HL-60/S4 (cell line): ENCODE measurements around the gene GOPC.

Experiments
- in situ Hi-C: fragments of 300-500 bp; cut with MboI; formaldehyde crosslinking; loops from 2 replicates; pipeline ENCODE4 v1.14.3; 2022; ENCODE audit warnings: low sequenced_read_pairs

The GOPC gene

GRCh38 chr6:117550618-117551242 lies 51.6 kb downstream of the GOPC start:
- in situ Hi-C loops = loop anchor here (10.0 kb wide), 1 partner anchor 106 kb away; no protein-coding TSS in a partner anchor

- in situ Hi-C loops = loop anchor here (10.0 kb wide), 1 partner anchor 105 kb away; no protein-coding TSS in a partner anchor
Measured at GRCh38 chr6:117550078-117550600, 52.2 kb downstream of the GOPC start.

GRCh38 chr6:117549611-117550010 lies 52.7 kb downstream of the GOPC start:
- in situ Hi-C loops = loop anchor here (10.0 kb wide), 1 partner anchor 105 kb away; no protein-coding TSS in a partner anchor

GRCh38 chr6:117548797-117549301 lies 53.5 kb downstream of the GOPC start:
- in situ Hi-C loops = no loop called here

DNA sequence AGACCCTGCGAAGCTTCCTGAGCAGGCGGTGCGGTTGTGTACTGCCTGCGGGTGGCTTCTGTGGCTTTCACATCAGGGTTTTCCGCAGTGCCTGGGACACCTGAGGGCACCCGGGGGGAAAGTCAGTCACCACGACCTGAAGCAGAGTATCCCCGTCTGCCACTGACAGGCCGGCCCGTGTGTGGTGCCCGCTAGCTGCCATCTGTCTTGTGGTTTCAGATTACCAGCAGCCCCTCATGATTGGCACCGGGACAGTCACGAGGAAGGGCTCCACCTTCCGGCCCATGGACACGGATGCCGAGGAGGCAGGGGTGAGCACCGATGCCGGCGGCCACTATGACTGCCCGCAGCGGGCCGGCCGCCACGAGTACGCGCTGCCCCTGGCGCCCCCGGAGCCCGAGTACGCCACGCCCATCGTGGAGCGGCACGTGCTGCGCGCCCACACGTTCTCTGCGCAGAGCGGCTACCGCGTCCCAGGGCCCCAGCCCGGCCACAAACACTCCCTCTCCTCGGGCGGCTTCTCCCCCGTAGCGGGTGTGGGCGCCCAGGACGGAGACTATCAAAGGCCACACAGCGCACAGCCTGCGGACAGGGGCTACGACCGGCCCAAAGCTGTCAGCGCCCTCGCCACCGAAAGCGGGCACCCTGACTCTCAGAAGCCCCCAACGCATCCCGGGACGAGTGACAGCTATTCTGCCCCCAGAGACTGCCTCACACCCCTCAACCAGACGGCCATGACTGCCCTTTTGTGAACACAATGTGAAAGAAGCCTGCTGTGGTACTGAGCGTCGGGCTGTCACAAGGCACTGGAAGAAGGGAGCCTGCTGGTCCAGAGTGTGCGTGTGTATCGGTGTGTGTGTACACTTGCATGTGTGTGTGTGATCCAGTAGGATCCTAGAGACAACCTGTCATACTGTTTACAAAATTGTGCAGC lies 54.4 kb downstream of the GOPC start:
- in situ Hi-C loops = no loop called here

- in situ Hi-C loops = no loop called here
Measured at GRCh38 chr6:117546674-117547073, 55.6 kb downstream of the GOPC start.

- in situ Hi-C loops = no loop called here
Measured at GRCh38 chr6:117545161-117545595, 57.1 kb downstream of the GOPC start.

DNA sequence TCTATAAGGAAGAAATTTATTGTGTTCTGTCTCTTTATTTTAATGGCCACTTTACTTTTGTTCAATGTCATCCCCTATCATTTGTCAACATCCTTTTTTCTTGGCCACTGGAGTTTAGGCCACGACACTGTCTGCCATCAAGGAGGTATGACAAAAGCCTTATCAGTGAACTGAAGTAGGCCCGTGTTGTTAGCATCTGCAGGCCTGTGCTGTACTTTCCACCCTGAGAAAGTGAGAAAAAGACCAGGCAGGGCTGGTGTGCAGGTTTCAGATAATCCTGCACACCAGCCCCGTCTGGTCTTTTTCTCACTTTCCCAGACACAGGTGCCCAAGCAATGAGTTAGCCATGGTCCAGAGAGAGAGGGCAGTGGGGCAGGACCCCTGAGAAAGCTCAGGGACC lies 57.6 kb downstream of the GOPC start:
- in situ Hi-C loops = no loop called here

DNA sequence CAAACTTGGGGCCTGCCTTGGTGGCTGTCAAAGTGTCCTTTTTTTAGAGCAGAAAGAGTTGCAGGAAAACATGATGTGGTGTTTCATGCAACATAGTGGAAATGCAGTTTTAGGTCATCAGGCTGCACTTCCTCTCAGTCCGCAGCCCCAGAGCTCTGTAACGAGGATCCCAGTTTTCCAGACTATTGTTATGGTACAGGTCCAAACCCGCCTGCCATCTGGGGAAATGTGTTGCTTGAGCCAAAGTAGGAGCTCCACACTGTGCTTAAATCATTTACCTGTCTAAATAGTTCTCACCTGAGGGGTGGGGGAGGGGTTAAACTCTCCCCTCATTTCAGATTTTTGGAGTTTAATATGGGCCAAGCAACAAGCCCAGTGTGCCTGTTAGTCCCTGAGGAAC lies 59.8 kb downstream of the GOPC start:
- in situ Hi-C loops = no loop called here

DNA sequence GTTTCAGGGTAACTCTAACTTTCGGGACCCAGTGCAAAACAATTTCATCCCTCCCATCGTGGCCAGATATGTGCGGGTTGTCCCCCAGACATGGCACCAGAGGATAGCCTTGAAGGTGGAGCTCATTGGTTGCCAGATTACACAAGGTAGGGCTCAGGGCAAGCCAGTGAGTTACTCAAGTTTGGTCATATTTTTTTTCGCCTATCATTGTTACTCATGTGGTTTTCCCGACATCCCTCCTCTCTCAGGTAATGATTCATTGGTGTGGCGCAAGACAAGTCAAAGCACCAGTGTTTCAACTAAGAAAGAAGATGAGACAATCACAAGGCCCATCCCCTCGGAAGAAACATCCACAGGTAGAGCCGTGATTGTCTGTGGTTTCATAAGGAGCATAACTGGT lies 61.6 kb downstream of the GOPC start:
- in situ Hi-C loops = no loop called here

DNA sequence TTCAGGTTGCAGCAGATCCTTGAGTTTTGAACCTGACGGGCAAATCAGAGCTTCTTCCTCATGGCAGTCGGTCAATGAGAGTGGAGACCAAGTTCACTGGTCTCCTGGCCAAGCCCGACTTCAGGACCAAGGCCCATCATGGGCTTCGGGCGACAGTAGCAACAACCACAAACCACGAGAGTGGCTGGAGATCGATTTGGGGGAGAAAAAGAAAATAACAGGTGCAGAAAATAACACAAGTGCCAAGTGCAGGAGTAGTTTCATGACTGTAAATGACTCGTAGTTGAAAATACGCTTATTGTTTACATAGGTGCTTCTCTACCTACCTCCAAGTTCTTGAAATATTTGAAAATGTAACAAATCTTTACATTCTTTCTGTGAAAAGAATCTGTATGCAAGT lies 63.7 kb downstream of the GOPC start:
- in situ Hi-C loops = no loop called here

- in situ Hi-C loops = no loop called here
Measured at GRCh38 chr6:117536317-117536716, 66.0 kb downstream of the GOPC start.

GRCh38 chr6:117534974-117535373 lies 67.3 kb downstream of the GOPC start:
- in situ Hi-C loops = no loop called here

DNA sequence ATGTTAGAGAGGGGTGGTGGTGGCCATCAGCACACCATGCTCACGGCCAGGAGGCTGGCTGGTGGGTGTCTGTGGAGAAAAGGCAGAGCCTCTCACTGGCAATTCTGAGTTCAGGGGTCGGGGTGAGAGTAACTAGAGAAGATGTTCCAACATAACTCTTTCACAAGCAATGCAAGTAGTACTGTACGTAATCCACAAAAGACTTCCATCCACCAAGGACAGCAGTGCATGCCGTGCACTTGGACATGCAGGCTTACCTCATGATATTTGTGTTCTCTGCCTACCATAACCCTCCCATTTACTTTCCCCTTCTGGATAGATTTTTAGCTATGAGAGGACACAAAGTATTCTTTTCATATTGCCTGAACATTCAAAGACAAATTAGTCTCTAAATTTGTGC lies 68.5 kb downstream of the GOPC start:
- in situ Hi-C loops = no loop called here

DNA sequence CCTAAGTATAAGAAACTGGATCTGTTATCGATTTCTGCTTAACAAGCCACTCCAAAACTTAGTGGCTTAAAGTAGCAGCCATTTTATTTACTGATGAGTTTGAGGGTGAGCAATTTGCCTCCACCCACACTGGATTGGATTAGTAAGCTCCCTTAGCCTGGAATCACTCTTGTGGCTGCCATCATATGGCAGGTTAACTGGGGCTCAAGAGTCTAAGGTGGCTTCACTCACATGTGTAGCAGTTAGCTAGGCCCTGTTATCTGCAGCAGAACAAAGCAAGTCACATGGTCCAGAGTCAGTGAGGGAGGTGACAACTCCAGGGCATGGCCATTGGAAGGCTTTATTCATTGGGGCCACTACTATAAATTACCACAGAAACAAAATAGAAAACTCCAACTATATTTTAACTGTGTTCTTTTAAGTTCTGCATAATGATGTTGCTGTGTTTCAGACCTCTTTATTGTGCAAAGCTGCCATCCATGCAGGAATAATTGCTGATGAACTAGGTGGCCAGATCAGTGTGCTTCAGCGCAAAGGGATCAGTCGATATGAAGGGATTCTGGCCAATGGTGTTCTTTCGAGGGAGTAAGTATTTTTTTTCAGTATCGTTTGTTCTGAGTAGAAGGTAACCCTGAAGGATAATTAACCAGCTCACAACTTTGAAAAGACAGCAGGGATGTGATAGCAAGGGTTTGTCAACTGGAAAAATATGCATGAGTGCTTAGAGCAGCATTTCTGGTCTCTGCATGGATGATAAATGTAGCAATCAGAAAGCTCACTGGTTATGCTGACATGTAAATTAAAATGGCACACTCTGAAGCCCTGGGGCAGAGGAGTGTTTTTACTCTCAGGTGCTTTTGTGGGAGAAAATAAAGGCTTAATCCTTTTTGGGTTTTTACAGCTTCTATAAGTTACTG lies 70.2 kb downstream of the GOPC start:
- in situ Hi-C loops = no loop called here

- in situ Hi-C loops = no loop called here
Measured at GRCh38 chr6:117531346-117531745, 71.0 kb downstream of the GOPC start.

GRCh38 chr6:117530467-117531242 lies 71.7 kb downstream of the GOPC start:
- in situ Hi-C loops = no loop called here

DNA sequence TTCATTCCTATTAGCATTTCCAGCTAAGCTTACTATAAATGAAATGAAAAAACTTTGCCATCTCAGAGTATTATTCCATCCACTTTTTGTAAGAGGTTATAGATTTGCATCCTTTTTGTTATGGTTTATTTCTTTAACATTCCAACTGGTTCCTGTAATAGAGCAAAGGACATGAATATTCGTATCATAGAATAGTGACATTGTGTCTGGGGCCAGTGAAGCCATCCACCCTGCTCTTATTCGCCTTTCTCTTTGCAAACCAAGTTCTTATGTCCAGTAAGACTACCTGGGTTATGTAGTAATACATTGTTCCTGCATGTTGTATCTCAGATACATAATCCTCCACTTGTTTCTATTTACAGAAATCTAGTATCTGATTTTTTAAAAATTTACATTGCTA lies 76.7 kb downstream of the GOPC start:
- in situ Hi-C loops = no loop called here

GRCh38 chr6:117521791-117522502 lies 80.4 kb downstream of the GOPC start:
- in situ Hi-C loops = no loop called here
